SKM-1 (cell line): Measurements from ENCODE around the gene GADD45G.

ENCODE experiments used
- DNase-seq: peaks from one replicate; lab custom pipeline; 2025; ENCODE audit not compliant: unreplicated experiment; lab: John Stamatoyannopoulos, UW

The GADD45G gene

GRCh38 chr9:89604729-89605464 is at the start of gene GADD45G:
GADD45G (plus strand) TSS chr9:89605012; CDS start chr9:89605122, 110 bp downstream.
- DNase-seq, result peak; percentile 17

- no peak for DNase-seq
Observed at GRCh38 chr9:89555036-89555415, 49.8 kb upstream of the GADD45G start.

GRCh38 chr9:89555451-89556375 is 49.1 kb upstream of the GADD45G start:
- peak; percentile 30 for DNase-seq

- no peak for DNase-seq
Observed at GRCh38 chr9:89558196-89558899, 46.5 kb upstream of the GADD45G start.

GRCh38 chr9:89558948-89559347 is 45.9 kb upstream of the GADD45G start:
- no peak for DNase-seq

- DNase-seq, result no peak
Observed at GRCh38 chr9:89562186-89562814, 42.5 kb upstream of the GADD45G start.

GRCh38 chr9:89563571-89564345 is 41.1 kb upstream of the GADD45G start:
- DNase-seq, result no peak

- no peak for DNase-seq
Observed at GRCh38 chr9:89564346-89564878, 40.4 kb upstream of the GADD45G start.

GRCh38 chr9:89567649-89568048 is 37.2 kb upstream of the GADD45G start:
- no peak for DNase-seq

- DNase-seq, result no peak
Observed at GRCh38 chr9:89574309-89574708, 30.5 kb upstream of the GADD45G start.

GRCh38 chr9:89576404-89576839 is 28.4 kb upstream of the GADD45G start:
- no peak for DNase-seq

GRCh38 chr9:89577363-89577762 is 27.4 kb upstream of the GADD45G start:
- no peak for DNase-seq

- DNase-seq, result no peak
Observed at GRCh38 chr9:89579741-89580385, 24.9 kb upstream of the GADD45G start.

GRCh38 chr9:89586311-89586710 is 18.5 kb upstream of the GADD45G start:
- no peak for DNase-seq

- DNase-seq, result no peak
Observed at GRCh38 chr9:89588271-89588879, 16.4 kb upstream of the GADD45G start.

- DNase-seq, result no peak
Observed at GRCh38 chr9:89590415-89590814, 14.4 kb upstream of the GADD45G start.

GRCh38 chr9:89591274-89592212 is 13.3 kb upstream of the GADD45G start:
- no peak for DNase-seq
